ENCODE results near the gene ASMT. TPM values are rescaled to one million over a fixed set of nuclear protein-coding genes. Genes with fewer than 3 reads are reported as not detected.

ASMT gene
- total RNA-seq, 4 donors from 2014 or later: 0.63 to 4.7 TPM; not detected in 2

GRCh38 chrX:1581132-1581531 is 33.7 kb upstream of the ASMT start:
- TF ChIP-seq CTCF (IDR thresholded peaks at IDR 0.05): peak; percentile 46 to 62 (median 54)
- TF ChIP-seq EP300 (IDR thresholded peaks at IDR 0.05): no peak
- no peak for TF ChIP-seq POLR2A (IDR thresholded peaks at IDR 0.05)
- peak in 1 of 2 donors; percentile 73 for DNase-seq (ENCODE audit: low spot score in 2 of 2)
- H3K4me3 ChIP-seq: no peak overlapping the region
- H3K4me1 ChIP-seq: no peaks in the 10 kb centered on the region
- H3K27ac ChIP-seq: no peak overlapping the region
- H3K27me3 ChIP-seq: no peaks in the 10 kb centered on the region
- H3K36me3 ChIP-seq: no peaks in the 10 kb centered on the region
- WGBS, 2 donors: 37 to 38% methylated on average over 4 of the region's 4 CpGs
- H3K9me3 ChIP-seq: no peaks in the 10 kb centered on the region

GRCh38 chrX:1582686-1583437 is 32.0 kb upstream of the ASMT start:
- no peak for TF ChIP-seq CTCF (IDR thresholded peaks at IDR 0.05)
- Histone ChIP-seq H3K4me3 (no peak overlapping the region), H3K27me3 (no peaks in the 10 kb centered on the region), H3K27ac (no peak overlapping the region), H3K36me3 (no peaks in the 10 kb centered on the region), H3K9me3 (no peaks in the 10 kb centered on the region), H3K4me1 (no peaks in the 10 kb centered on the region)
- DNase-seq (ENCODE audit: low spot score in 2 of 2): no peak
- 51 to 59% methylated on average over 26 to 27 of the region's 27 CpGs for WGBS, 2 donors

- WGBS, 2 donors: 85 to 87% methylated on average over 8 of the region's 8 CpGs
- no peak overlapping the region for H3K4me3 ChIP-seq
- no peaks in the 10 kb centered on the region for H3K27me3 ChIP-seq
- DNase-seq (ENCODE audit: low spot score in 2 of 2): no peak
- H3K4me1 ChIP-seq: no peaks in the 10 kb centered on the region
- H3K36me3 ChIP-seq: no peaks in the 10 kb centered on the region
- no peak for TF ChIP-seq EP300 (IDR thresholded peaks at IDR 0.05)
- no peak for TF ChIP-seq POLR2A (IDR thresholded peaks at IDR 0.05)
- TF ChIP-seq CTCF (IDR thresholded peaks at IDR 0.05): no peak
- no peaks in the 10 kb centered on the region for H3K9me3 ChIP-seq
- no peak overlapping the region for H3K27ac ChIP-seq
Observed at GRCh38 chrX:1584237-1585011, 30.4 kb upstream of the ASMT start.

GRCh38 chrX:1587161-1587560 is 27.7 kb upstream of the ASMT start:
- Histone ChIP-seq H3K4me1 (peaks cover 0 to 6% (median 3%) of the 10 kb centered on the region in 4 donors), H3K36me3 (no peaks in the 10 kb centered on the region), H3K4me3 (no peak overlapping the region), H3K27ac (no peak overlapping the region), H3K27me3 (no peaks in the 10 kb centered on the region), H3K9me3 (no peaks in the 10 kb centered on the region)
- DNase-seq (ENCODE audit: low spot score in 2 of 2): no peak
- WGBS, 2 donors: 38 to 43% methylated on average over 5 of the region's 5 CpGs
- TF ChIP-seq EP300 (IDR thresholded peaks at IDR 0.05): no peak

- Histone ChIP-seq H3K9me3 (no peaks in the 10 kb centered on the region), H3K27me3 (no peaks in the 10 kb centered on the region), H3K4me3 (no peak overlapping the region), H3K27ac (no peak overlapping the region), H3K36me3 (peaks cover 3 to 15% (median 10%) of the 10 kb centered on the region in 3 donors), H3K4me1 (peaks cover 0 to 29% (median 14%) of the 10 kb centered on the region in 4 donors)
- WGBS, 2 donors: 85 to 87% methylated on average over 12 of the region's 12 CpGs
- DNase-seq (ENCODE audit: low spot score in 2 of 2): no peak
- TF ChIP-seq EP300 (IDR thresholded peaks at IDR 0.05) (no peak), POLR2A (IDR thresholded peaks at IDR 0.05) (no peak), CTCF (IDR thresholded peaks at IDR 0.05) (no peak)
Observed at GRCh38 chrX:1589356-1590130, 25.3 kb upstream of the ASMT start.

Measured in tibial nerve (tissue), 4 donors.